Activated CD4-positive, alpha-beta T cell treated with anti-CD3 and anti-CD28 coated beads, Interleukin-2, amount 50 U/mL, for 16 hours (primary cell): ENCODE results near the gene DDX17.

Source experiments
- DNase-seq: peaks from one replicate; pipeline ENCODE4 v3.0.0-alpha.2; 2020

Gene DDX17

GRCh38 chr22:38506118-38506962 is at the start of gene DDX17:
Gene DDX17, minus strand, starts transcription at chr22:38506311.
- DNase-seq, result peak; percentile 94

GRCh38 chr22:38554281-38554680 is 48.2 kb upstream of the DDX17 start:
- no peak for DNase-seq

- no peak for DNase-seq
These were observed 43.2 kb upstream of the DDX17 start for GRCh38 chr22:38549101-38549894.

GRCh38 chr22:38540701-38541100 is 34.6 kb upstream of the DDX17 start:
- DNase-seq, result no peak

- DNase-seq, result no peak
These were observed 25.3 kb upstream of the DDX17 start for GRCh38 chr22:38531251-38531938.

GRCh38 chr22:38524429-38524828 is 18.3 kb upstream of the DDX17 start:
- DNase-seq, result no peak

GRCh38 chr22:38523479-38523878 is 17.4 kb upstream of the DDX17 start:
- no peak for DNase-seq

GRCh38 chr22:38523029-38523428 is 16.9 kb upstream of the DDX17 start:
- no peak for DNase-seq

- DNase-seq, result no peak
These were observed 13.5 kb upstream of the DDX17 start for GRCh38 chr22:38519453-38520250.

- DNase-seq, result no peak
These were observed 12.5 kb upstream of the DDX17 start for GRCh38 chr22:38518620-38519019.

- peak; percentile 28 for DNase-seq
These were observed 7.0 kb upstream of the DDX17 start for GRCh38 chr22:38513063-38513462.

GRCh38 chr22:38510416-38510970 is 4.4 kb upstream of the DDX17 start:
- DNase-seq, result no peak

GRCh38 chr22:38505541-38506117 is 482 bp downstream of the DDX17 start:
- peak; percentile 39 for DNase-seq

GRCh38 chr22:38504731-38505540 is 1.2 kb downstream of the DDX17 start:
- peak; percentile 67 for DNase-seq

GRCh38 chr22:38503021-38503420 is 3.1 kb downstream of the DDX17 start:
- DNase-seq, result no peak

- DNase-seq, result no peak
These were observed 4.1 kb downstream of the DDX17 start for GRCh38 chr22:38501797-38502672.

GRCh38 chr22:38497869-38498268 is 8.2 kb downstream of the DDX17 start:
- peak; percentile 37 for DNase-seq

GRCh38 chr22:38494939-38495338 is 11.2 kb downstream of the DDX17 start:
- DNase-seq, result no peak

- no peak for DNase-seq
These were observed 11.6 kb downstream of the DDX17 start for GRCh38 chr22:38494498-38494897.
